GM23248 (cell line): ENCODE results near the gene TBCCD1. TPM values are rescaled to one million over a fixed set of nuclear protein-coding genes. Genes with fewer than 3 reads are reported as not detected.
A peak's percentile ranks its signal among the peaks of the same experiment; 100 is the strongest.

ENCODE experiments used
- DNase-seq: peaks from one replicate; pipeline ENCODE4 v3.0.0-alpha.2; 2015
- H2AFZ ChIP-seq: fragments of 200-600 bp; sonication (generic); 2 replicates; pipeline ENCODE4 v1.6.1; 2016; ENCODE audit warnings: antibody characterized with exemption
- H3F3A ChIP-seq: fragments of 200-600 bp; sonication (generic); 2 replicates; pipeline ENCODE4 v1.6.1; 2016; ENCODE audit warnings: mild to moderate bottlenecking, antibody characterized with exemption, mixed run types; ENCODE audit not compliant: insufficient read depth
- H3K27ac ChIP-seq: fragments of 200-600 bp; sonication (generic); 2 replicates; pipeline ENCODE4 v1.5.1; 2016; ENCODE audit warnings: mild to moderate bottlenecking
- H3K27me3 ChIP-seq: fragments of 200-600 bp; sonication (generic); replicated peaks from 2 replicates; pipeline ENCODE4 v1.6.1; 2016; ENCODE audit warnings: mild to moderate bottlenecking; ENCODE audit not compliant: insufficient read depth
- H3K36me3 ChIP-seq: fragments of 200-600 bp; sonication (generic); 2 replicates; pipeline ENCODE4 v1.6.1; 2016; ENCODE audit warnings: low read depth, mild to moderate bottlenecking
- H3K4me1 ChIP-seq: fragments of 200-600 bp; sonication (generic); 2 replicates; pipeline ENCODE4 v1.6.1; 2016; ENCODE audit warnings: mild to moderate bottlenecking; ENCODE audit not compliant: insufficient read depth
- H3K4me2 ChIP-seq: fragments of 200-600 bp; sonication (generic); one replicate; pipeline ENCODE4 v1.6.1; 2016; ENCODE audit warnings: mild to moderate bottlenecking; ENCODE audit not compliant: unreplicated experiment
- H3K4me3 ChIP-seq: fragments of 200-600 bp; sonication (generic); 2 replicates; pipeline ENCODE4 v1.5.1; 2016; ENCODE audit warnings: mild to moderate bottlenecking
- H3K79me2 ChIP-seq: fragments of 200-600 bp; sonication (generic); 2 replicates; pipeline ENCODE4 v1.6.1; 2016; ENCODE audit warnings: mild to moderate bottlenecking; ENCODE audit not compliant: insufficient read depth
- H3K9ac ChIP-seq: fragments of 200-600 bp; sonication (generic); 2 replicates; pipeline ENCODE4 v1.6.1; 2016; ENCODE audit warnings: mild to moderate bottlenecking
- H3K9me2 ChIP-seq: fragments of 200-600 bp; sonication (generic); 2 replicates; pipeline ENCODE4 v1.6.1; 2016; ENCODE audit warnings: mixed run types, mild to moderate bottlenecking, moderate library complexity; ENCODE audit not compliant: insufficient read depth
- H3K9me3 ChIP-seq: fragments of 200-600 bp; sonication (generic); one replicate; pipeline ENCODE4 v1.6.1; 2017; ENCODE audit warnings: low read depth
- H4K20me1 ChIP-seq: fragments of 200-600 bp; sonication (generic); 2 replicates; pipeline ENCODE4 v1.6.0; 2016; ENCODE audit not compliant: insufficient read depth
- EZH2 ChIP-seq: fragments of 200-600 bp; sonication (generic); IDR thresholded peaks from 2 replicates; pipeline ENCODE4 v1.6.1; 2018; ENCODE audit warnings: antibody characterized with exemption, mild to moderate bottlenecking; ENCODE audit not compliant: insufficient read depth, poor library complexity, severe bottlenecking
- EZH2phosphoT487 ChIP-seq: fragments of 200-600 bp; sonication (generic); IDR thresholded peaks from 2 replicates; pipeline ENCODE4 v1.6.1; 2018; ENCODE audit warnings: antibody characterized with exemption, moderate library complexity, mild to moderate bottlenecking, low read depth; ENCODE audit not compliant: insufficient read depth
- WGBS, 2 experiments: methylation state at CpG; one replicate each; pipeline ENCODE4 v1.1.6; 2015 to 2017; ENCODE audit warnings: low lambda C conversion rate in 2 of 2, low coverage in 1 of 2; ENCODE audit errors: missing lambda C conversion rate in 2 of 2; 5-methylcytosine and 5-hydroxymethylcytosine counted together
- in situ Hi-C: fragments of 300-500 bp; cut with MboI; formaldehyde crosslinking; loops from 2 replicates; pipeline ENCODE4 v1.15.0; 2020
- polyA plus RNA-seq: library from polyadenylated mRNA; unstranded; fragments of >200 nt; fragmentation: Nextera tagmentation; extraction: Ambion mirVana; gene quantifications from 2 replicates; pipeline ENCODE4 v1.2.1, GENCODE V29; 2016
- total RNA-seq: library from RNA; depleted of rRNA; stranded (reverse); fragments of >200 nt; shearing (Covaris generic); gene quantifications from 2 replicates; pipeline ENCODE4 v1.2.3, GENCODE V29; 2014

TBCCD1 gene
- total and polyA plus RNA-seq, 2 experiments from 2014 or later: 14.6 to 15.6 TPM

DNA sequence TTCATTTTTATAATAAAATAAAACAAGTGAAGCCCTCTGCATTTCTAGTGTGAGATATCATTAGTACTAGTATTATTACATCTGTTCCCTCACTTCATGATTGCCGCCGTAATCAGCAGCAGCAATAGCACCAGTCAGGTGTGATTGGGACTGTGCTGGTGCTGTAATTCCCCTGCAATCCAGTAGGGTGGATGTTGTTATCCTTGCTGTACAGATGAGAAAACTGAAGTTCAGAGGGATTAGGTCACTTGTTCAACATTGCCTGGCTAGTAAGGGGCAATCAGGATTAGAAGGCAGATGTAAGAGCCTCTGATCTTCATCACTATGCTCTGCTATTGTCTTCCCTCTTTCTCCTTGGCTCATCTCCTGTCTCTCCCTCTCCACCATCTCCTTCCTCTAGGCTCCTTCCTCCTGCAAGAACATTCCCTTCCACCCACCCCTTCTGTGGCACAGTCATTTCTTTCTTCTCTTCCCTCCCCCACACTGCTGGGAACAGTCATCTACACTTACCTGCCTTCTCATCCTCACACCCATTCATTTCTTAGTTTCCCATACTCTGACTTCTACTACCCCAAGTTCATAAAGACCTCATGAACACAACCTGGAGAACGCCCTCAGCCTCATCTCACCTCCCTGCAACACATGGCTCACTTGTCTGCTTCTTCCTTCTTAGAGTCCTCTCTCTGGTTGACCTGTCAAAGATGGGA, 52.7 kb downstream of the TBCCD1 start:
- TF ChIP-seq EZH2: no peak
- TF ChIP-seq EZH2phosphoT487: no peak
- WGBS, 2 experiments: 36 to 38% methylated on average over 3 of the region's 3 CpGs
- in situ Hi-C loops: no loop called here

DNA sequence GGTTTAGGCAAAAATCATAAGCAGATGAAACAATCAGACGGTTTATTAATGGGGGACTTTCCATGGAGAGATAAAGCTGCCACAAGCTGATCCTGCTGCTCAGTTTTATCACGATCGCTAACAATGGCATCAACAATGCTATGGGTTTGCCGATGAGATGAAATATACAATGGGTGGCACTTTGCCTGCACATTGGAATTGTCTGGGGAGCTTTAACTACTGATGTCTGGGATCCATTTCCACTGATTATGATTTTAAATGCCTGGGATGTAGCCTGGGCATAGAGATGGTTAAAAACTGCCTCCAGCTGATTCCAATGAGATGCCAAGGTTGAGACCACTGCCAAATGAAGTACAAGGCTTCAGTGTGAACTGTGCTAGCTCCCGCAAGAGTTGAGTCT, 53.8 kb downstream of the TBCCD1 start:
- H3K9me3 ChIP-seq: no peaks in the 10 kb centered on the region
- no peak overlapping the region for H2AFZ ChIP-seq
- 42 to 43% methylated on average over 5 of the region's 5 CpGs for WGBS, 2 experiments
- no peaks in the 10 kb centered on the region for H3F3A ChIP-seq
- no peaks in the 10 kb centered on the region for H4K20me1 ChIP-seq
- in situ Hi-C loops: no loop called here
- H3K4me3 ChIP-seq: no peak overlapping the region
- H3K9me2 ChIP-seq: no peaks in the 10 kb centered on the region
- H3K4me1 ChIP-seq: no peaks in the 10 kb centered on the region
- no peaks in the 10 kb centered on the region for H3K79me2 ChIP-seq
- DNase-seq: no peak
- H3K9ac ChIP-seq: no peak overlapping the region
- H3K4me2 ChIP-seq: no peak overlapping the region
- no peak overlapping the region for H3K27ac ChIP-seq
- H3K27me3 ChIP-seq: peaks cover 47% of the 10 kb centered on the region
- H3K36me3 ChIP-seq: no peaks in the 10 kb centered on the region
- TF ChIP-seq EZH2: no peak
- TF ChIP-seq EZH2phosphoT487: no peak

More for the DNA sequence above, 52.7 kb downstream of the TBCCD1 start:
- Histone ChIP-seq H3K4me2 (no peak overlapping the region), H4K20me1 (no peaks in the 10 kb centered on the region), H3K27ac (no peak overlapping the region), H3F3A (no peaks in the 10 kb centered on the region), H3K36me3 (no peaks in the 10 kb centered on the region), H3K79me2 (no peaks in the 10 kb centered on the region), H2AFZ (no peak overlapping the region), H3K4me1 (no peaks in the 10 kb centered on the region), H3K9me2 (no peaks in the 10 kb centered on the region), H3K9me3 (no peaks in the 10 kb centered on the region), H3K27me3 (peaks cover 44% of the 10 kb centered on the region), H3K4me3 (no peak overlapping the region), H3K9ac (no peak overlapping the region)
- peak; percentile 16 for DNase-seq

DNA sequence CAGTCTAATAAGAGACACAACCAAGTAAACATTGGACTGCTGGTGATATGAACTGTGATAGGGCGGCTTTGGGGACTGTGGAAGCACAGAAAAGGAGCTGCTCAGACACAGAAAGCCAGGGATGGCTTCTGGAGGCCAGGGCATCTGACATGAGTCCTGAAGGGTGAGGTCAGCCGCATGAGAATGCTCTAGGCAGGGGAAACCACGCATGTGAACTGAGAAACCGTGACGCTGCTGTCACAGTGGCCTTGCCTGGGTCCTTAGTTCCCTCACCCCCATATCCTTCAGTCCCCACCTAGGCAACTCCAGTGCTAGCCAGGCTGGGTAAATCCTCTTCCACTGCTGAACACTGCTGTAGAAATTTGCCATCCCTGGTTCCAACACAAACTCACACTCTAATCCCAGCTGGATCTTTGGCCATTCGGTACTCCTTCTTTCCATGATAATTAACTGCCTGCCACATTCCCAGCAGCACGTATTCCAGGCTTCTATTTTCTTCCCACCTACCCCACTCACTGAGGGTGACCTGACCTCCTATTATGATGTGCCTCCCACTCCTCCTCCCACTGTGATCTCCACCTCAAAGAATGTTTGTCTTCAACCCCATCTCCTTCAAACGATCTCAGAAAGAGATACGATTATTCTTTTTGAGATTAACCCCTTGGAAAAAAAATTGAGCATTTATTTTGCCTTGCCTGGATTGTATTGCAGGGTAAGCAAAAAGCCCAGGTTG, 54.4 kb downstream of the TBCCD1 start:
- H4K20me1 ChIP-seq: no peaks in the 10 kb centered on the region
- WGBS, 2 experiments: 37 to 38% methylated on average over 9 of the region's 9 CpGs
- TF ChIP-seq EZH2phosphoT487: no peak
- TF ChIP-seq EZH2: no peak
- H3F3A ChIP-seq: no peaks in the 10 kb centered on the region
- no peak for DNase-seq
- no peaks in the 10 kb centered on the region for H3K4me1 ChIP-seq
- peaks cover 51% of the 10 kb centered on the region for H3K27me3 ChIP-seq
- H2AFZ ChIP-seq: no peak overlapping the region
- H3K79me2 ChIP-seq: no peaks in the 10 kb centered on the region
- H3K27ac ChIP-seq: no peak overlapping the region
- H3K9me2 ChIP-seq: no peaks in the 10 kb centered on the region
- no peak overlapping the region for H3K4me2 ChIP-seq
- H3K36me3 ChIP-seq: no peaks in the 10 kb centered on the region
- H3K9ac ChIP-seq: no peak overlapping the region
- in situ Hi-C loops: no loop called here
- H3K4me3 ChIP-seq: no peak overlapping the region
- no peaks in the 10 kb centered on the region for H3K9me3 ChIP-seq

DNA sequence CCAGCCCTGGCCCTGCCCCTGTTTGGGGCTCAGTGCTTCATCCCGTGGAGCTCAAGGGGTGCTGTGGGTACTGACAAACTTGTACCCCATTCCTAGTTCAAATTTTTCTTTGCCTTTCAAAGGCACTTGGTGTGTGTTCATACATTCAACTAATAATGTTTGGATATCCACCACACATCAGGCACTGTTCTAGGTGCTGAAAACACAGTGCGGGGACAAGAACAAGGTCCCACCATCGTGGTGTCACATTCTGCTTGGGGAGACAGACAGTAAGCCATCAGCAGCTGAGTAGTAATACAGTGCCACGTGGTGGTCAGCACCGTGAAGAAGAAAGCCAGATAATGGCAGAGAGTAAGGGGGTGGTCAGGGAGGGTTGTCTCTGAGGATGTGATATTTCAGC, 55.4 kb downstream of the TBCCD1 start:
- Histone ChIP-seq H3K27ac (no peak overlapping the region), H3K4me1 (no peaks in the 10 kb centered on the region), H3F3A (no peaks in the 10 kb centered on the region), H2AFZ (no peak overlapping the region), H3K9me3 (no peaks in the 10 kb centered on the region), H3K36me3 (no peaks in the 10 kb centered on the region), H4K20me1 (no peaks in the 10 kb centered on the region), H3K9me2 (no peaks in the 10 kb centered on the region), H3K79me2 (no peaks in the 10 kb centered on the region), H3K4me2 (no peak overlapping the region), H3K27me3 (peaks cover 50% of the 10 kb centered on the region), H3K4me3 (no peak overlapping the region), H3K9ac (no peak overlapping the region)
- TF ChIP-seq EZH2phosphoT487: no peak
- in situ Hi-C loops: no loop called here
- DNase-seq: no peak
- WGBS, 2 experiments: 46 to 50% methylated on average over 5 of the region's 5 CpGs

DNA sequence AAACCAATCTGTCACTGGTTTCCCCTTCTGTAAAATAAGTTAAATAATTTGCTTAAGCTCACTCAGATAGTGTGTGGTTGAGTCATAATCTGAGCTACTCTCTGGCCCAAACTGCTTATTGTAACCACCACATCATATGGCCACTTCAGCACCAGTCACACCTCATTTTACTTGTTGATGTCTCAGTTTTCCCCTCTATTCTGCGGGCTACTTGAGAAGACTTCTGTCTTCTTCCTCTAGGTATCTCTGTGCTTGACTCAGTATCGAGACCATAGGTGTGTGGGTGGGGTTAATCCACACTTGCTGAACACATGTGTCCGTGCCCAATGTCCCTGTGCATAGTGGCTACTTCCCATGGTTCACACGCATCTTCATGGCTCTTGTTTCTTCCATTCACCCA, 55.9 kb downstream of the TBCCD1 start:
- WGBS, 2 experiments: 33 to 43% methylated on average over 4 of the region's 4 CpGs
- Histone ChIP-seq H3K9ac (no peak overlapping the region), H3K4me3 (no peak overlapping the region), H4K20me1 (no peaks in the 10 kb centered on the region), H3K9me3 (no peaks in the 10 kb centered on the region), H3F3A (no peaks in the 10 kb centered on the region), H3K27ac (no peak overlapping the region), H3K27me3 (peaks cover 55% of the 10 kb centered on the region), H3K4me2 (no peak overlapping the region), H3K9me2 (no peaks in the 10 kb centered on the region), H3K79me2 (no peaks in the 10 kb centered on the region), H3K4me1 (no peaks in the 10 kb centered on the region), H3K36me3 (no peaks in the 10 kb centered on the region), H2AFZ (no peak overlapping the region)
- no peak for TF ChIP-seq EZH2phosphoT487
- no peak for TF ChIP-seq EZH2
- in situ Hi-C loops: no loop called here
- DNase-seq: no peak
